Effector memory CD4-positive, alpha-beta T cell (primary cell): ENCODE measurements around the gene USP20.
A peak's percentile ranks its signal among the peaks of the same experiment; 100 is the strongest.

ENCODE experiments used
- DNase-seq, 3 donors: peaks; one replicate each; pipeline ENCODE4 v3.0.0-alpha.2; 2020
- H3K27ac ChIP-seq: 2 replicates; pipeline ENCODE4 v1.7.0; 2013; ENCODE audit warnings: mild to moderate bottlenecking, low read length, moderate library complexity; ENCODE audit not compliant: insufficient read depth, poor library complexity, severe bottlenecking
- H3K27me3 ChIP-seq: replicated peaks from 2 replicates; pipeline ENCODE4 v1.7.0; 2013; ENCODE audit warnings: mild to moderate bottlenecking, low read length; ENCODE audit not compliant: insufficient read depth, control insufficient read depth, poor library complexity, severe bottlenecking
- H3K36me3 ChIP-seq: 2 replicates; pipeline ENCODE4 v1.7.0; 2013; ENCODE audit warnings: mild to moderate bottlenecking, low read length, moderate library complexity; ENCODE audit not compliant: control insufficient read depth, insufficient read depth
- H3K4me1 ChIP-seq: 2 replicates; pipeline ENCODE4 v1.7.0; 2013; ENCODE audit warnings: low read length, mild to moderate bottlenecking; ENCODE audit not compliant: control insufficient read depth, insufficient read depth, poor library complexity, severe bottlenecking
- H3K4me3 ChIP-seq: 2 replicates; pipeline ENCODE4 v1.7.0; 2013; ENCODE audit warnings: low read length, low read depth, mild to moderate bottlenecking; ENCODE audit not compliant: insufficient read depth, poor library complexity, severe bottlenecking
- H3K9me3 ChIP-seq: 2 replicates; pipeline ENCODE4 v1.7.0; 2013; ENCODE audit warnings: mild to moderate bottlenecking, low read length, moderate library complexity; ENCODE audit not compliant: control insufficient read depth

Gene USP20

DNA sequence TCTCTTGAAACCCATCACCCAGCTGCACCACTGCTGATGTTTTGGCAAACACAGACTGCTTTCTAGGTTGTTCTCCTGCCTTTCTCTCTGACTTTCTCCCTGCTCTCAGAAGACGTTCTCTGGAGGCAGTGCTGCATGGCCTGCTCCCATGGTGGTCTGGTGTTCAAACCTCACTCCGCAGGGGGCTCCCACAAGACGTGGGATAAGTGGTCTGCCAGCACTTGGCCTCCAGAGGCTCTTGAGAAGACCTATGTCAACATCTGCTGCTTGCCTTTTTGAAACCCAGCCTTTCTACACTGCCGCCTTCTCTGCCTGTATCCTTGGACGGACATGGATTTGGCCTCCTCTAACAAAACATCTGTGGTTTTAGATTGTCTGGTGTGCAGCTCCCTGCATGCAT is 16.6 kb downstream of the USP20 start:
- H3K9me3 ChIP-seq = no peaks in the 10 kb centered on the region
- no peak overlapping the region for H3K4me3 ChIP-seq
- H3K4me1 ChIP-seq = peaks cover 9% of the 10 kb centered on the region
- H3K27ac ChIP-seq = no peak overlapping the region
- peaks cover 58% of the 10 kb centered on the region for H3K36me3 ChIP-seq
- H3K27me3 ChIP-seq = no peaks in the 10 kb centered on the region
- DNase-seq = no peak

GRCh38 chr9:129852579-129852978 is 17.3 kb downstream of the USP20 start:
- H3K27me3 ChIP-seq = no peaks in the 10 kb centered on the region
- DNase-seq = no peak
- peaks cover 9% of the 10 kb centered on the region for H3K4me1 ChIP-seq
- no peak overlapping the region for H3K27ac ChIP-seq
- peaks cover 65% of the 10 kb centered on the region for H3K36me3 ChIP-seq
- H3K9me3 ChIP-seq = no peaks in the 10 kb centered on the region
- no peak overlapping the region for H3K4me3 ChIP-seq

- no peak for DNase-seq
- Histone ChIP-seq H3K27ac (no peak overlapping the region), H3K36me3 (peaks cover 75% of the 10 kb centered on the region), H3K4me1 (peaks cover 9% of the 10 kb centered on the region), H3K4me3 (no peak overlapping the region), H3K27me3 (no peaks in the 10 kb centered on the region), H3K9me3 (no peaks in the 10 kb centered on the region)
These were observed 18.4 kb downstream of the USP20 start for GRCh38 chr9:129853614-129854013.

DNA sequence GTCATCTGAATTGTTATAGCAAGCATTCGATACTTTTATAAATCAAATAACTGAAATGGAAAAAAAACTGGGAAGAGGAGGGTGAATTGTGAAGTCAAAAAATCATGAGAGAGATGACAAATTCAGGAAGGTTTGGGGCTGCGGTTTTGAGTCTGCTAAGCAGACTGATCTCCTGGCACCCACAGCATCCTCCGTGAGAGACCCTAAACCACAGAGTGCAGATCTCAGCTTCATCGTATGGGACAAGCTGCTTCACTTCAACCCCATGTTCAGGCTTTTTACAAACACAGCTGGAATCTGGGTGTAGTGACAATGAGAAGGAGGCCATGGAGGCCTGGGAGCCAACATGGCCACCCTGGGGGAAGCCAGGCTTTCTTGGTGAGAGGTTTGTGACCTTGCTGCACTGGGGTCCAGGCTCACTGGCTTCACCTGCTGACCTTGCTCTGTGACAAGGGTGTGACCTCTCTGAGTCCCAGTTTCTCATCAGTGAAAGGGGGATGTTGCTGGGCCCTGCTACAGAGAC is 19.4 kb downstream of the USP20 start:
- no peak for DNase-seq

GRCh38 chr9:129857207-129857606 is 21.9 kb downstream of the USP20 start:
- H3K4me1 ChIP-seq = peaks cover 26% of the 10 kb centered on the region

More for the DNA sequence above, 19.4 kb downstream of the USP20 start:
- no peak overlapping the region for H3K27ac ChIP-seq
- no peaks in the 10 kb centered on the region for H3K9me3 ChIP-seq
- no peaks in the 10 kb centered on the region for H3K27me3 ChIP-seq
- peaks cover 9% of the 10 kb centered on the region for H3K4me1 ChIP-seq
- peaks cover 78% of the 10 kb centered on the region for H3K36me3 ChIP-seq
- H3K4me3 ChIP-seq = no peak overlapping the region

GRCh38 chr9:129858167-129858962 is 23.1 kb downstream of the USP20 start:
- Histone ChIP-seq H3K4me3 (no peak overlapping the region), H3K27ac (peak overlapping the region; percentile 25), H3K4me1 (peaks cover 36% of the 10 kb centered on the region), H3K27me3 (no peaks in the 10 kb centered on the region), H3K9me3 (no peaks in the 10 kb centered on the region), H3K36me3 (peaks cover 61% of the 10 kb centered on the region)
- no peak for DNase-seq

More at GRCh38 chr9:129857207-129857606, 21.9 kb downstream of the USP20 start:
- Histone ChIP-seq H3K9me3 (no peaks in the 10 kb centered on the region), H3K27me3 (no peaks in the 10 kb centered on the region), H3K4me3 (no peak overlapping the region), H3K36me3 (peaks cover 73% of the 10 kb centered on the region), H3K27ac (no peak overlapping the region)
- DNase-seq = no peak

DNA sequence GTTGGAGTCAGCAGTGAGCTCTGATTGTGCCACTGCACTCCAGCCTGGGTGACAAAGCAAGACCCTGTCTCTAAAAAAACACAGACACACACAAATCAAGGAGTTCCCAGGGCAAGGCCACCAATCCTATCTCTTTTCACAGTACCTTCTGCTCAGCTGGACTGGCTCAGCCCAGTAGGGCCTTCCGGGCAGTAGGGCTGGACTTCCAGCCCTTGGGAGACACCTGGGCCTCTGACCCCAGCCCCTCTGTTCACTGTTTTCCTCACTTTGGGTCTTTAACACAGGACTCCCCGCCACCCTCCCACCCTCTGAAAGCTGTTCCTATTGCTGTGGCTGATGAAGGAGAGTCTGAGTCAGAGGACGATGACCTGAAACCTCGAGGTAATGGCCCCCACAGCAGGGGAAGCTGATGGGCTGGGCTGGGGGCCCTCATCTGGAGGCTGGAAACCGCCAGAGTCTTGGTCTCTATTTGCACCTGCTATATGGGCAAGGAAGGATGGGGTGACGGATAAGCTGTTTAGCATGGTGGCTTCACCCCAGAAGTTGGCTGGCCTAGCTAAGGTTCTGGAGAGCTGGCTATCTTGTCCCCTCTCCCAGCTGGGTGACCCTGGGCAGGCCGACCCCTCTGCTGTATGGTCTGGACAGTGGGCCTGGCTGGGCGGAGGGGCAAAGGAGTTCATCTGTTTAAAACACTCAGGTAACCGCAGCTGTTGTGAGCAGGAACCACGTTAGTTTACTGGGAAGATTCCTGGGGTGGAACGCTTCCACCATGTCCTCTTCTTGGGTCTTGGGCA is 25.6 kb downstream of the USP20 start:
- peak overlapping the region; percentile 21 for H3K27ac ChIP-seq
- no peak for DNase-seq
- peaks cover 46% of the 10 kb centered on the region for H3K36me3 ChIP-seq
- H3K4me3 ChIP-seq = no peak overlapping the region
- H3K9me3 ChIP-seq = no peaks in the 10 kb centered on the region
- H3K27me3 ChIP-seq = no peaks in the 10 kb centered on the region
- peaks cover 37% of the 10 kb centered on the region for H3K4me1 ChIP-seq

DNA sequence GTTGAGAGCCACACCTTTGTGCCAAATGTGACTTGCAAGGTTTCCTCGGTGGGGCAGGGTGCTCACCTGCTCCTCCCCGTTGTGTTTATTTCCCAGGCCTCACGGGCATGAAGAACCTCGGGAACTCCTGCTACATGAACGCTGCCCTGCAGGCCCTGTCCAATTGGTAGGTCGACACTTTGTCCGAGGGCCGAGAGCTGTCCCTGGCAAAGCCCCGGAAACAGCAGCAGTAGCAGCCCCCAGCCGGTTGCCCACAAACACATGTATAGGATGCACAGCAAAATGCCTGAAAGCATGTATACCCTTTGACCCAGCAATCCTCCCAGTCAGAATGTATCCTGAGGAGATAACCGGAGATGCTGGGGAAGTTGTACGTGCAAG is 26.2 kb downstream of the USP20 start:
- H3K9me3 ChIP-seq = no peaks in the 10 kb centered on the region
- DNase-seq = no peak
- peaks cover 40% of the 10 kb centered on the region for H3K36me3 ChIP-seq
- H3K4me3 ChIP-seq = no peak overlapping the region
- H3K27me3 ChIP-seq = no peaks in the 10 kb centered on the region
- H3K4me1 ChIP-seq = peaks cover 43% of the 10 kb centered on the region
- H3K27ac ChIP-seq = peak overlapping the region; percentile 21

DNA sequence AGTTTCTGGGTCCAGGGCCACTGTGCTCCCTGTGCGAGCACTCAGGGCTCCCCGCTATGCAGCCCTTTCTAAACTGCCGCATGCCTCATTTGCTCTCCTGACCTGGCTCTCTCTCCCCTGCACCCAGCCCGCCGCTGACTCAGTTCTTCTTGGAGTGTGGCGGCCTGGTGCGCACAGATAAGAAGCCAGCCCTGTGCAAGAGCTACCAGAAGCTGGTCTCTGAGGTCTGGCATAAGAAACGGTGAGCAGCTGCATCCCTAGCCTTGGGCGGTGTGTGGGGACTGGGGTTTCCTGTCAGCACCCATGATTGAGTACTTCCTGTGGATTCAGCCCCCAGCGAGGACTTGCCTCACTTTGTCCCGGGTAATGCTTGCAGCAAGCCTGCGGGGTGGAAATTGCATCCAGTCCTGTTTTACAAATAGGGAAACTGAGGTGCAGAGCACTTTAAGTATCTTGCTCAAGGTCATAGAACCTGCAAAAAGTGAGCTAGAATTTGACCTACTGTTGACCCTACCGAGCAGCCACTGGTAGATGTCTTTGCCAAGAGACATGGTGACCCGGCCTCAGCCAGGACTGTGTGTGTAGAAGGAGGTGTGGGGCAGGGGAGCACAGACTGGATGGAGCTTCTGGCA is 27.9 kb downstream of the USP20 start:
- DNase-seq = peak; percentile 58 to 74 (median 74)
- peaks cover 23% of the 10 kb centered on the region for H3K36me3 ChIP-seq

More for the DNA sequence above, 27.9 kb downstream of the USP20 start:
- peaks cover 61% of the 10 kb centered on the region for H3K4me1 ChIP-seq
- H3K4me3 ChIP-seq = peak overlapping the region; percentile 4
- H3K27me3 ChIP-seq = no peaks in the 10 kb centered on the region
- peak overlapping the region; percentile 57 for H3K27ac ChIP-seq
- H3K9me3 ChIP-seq = no peaks in the 10 kb centered on the region
